A673 (cell line): ENCODE data around the gene SAG. TPM values are rescaled to one million over a fixed set of nuclear protein-coding genes. Genes with fewer than 3 reads are reported as not detected.

Source experiments
- Bru-seq: library from RNA; stranded (reverse); fragments of 400-500 nt; gene quantifications from one replicate; lab custom pipeline; 2021; lab: Mats Ljungman, UMichigan
- BruChase-seq, 2 experiments: library from RNA; stranded (reverse); fragments of 400-500 nt; gene quantifications; one replicate each; lab custom pipeline; 2021; lab: Mats Ljungman, UMichigan
- BruUV-seq: library from RNA; stranded (reverse); fragments of 400-500 nt; replicated peaks from 2 replicates; lab custom pipeline; 2021; lab: Mats Ljungman, UMichigan
- CTCF ChIA-PET: fragments of 300-600 bp; sonication (Branson Sonifier 250); formaldehyde crosslinking; loops from one replicate; lab custom pipeline; 2022; ENCODE audit warnings: antibody characterized with exemption; lab: Charles Lee
- POLR2A ChIA-PET: fragments of 300-600 bp; sonication (Branson Sonifier 250); formaldehyde crosslinking; loops from one replicate; lab custom pipeline; 2022; ENCODE audit warnings: antibody characterized with exemption; ENCODE audit not compliant: low non-redundant PET; lab: Charles Lee
- DNase-seq: peaks from one replicate; pipeline ENCODE4 v3.0.0-alpha.2; 2015; ENCODE audit warnings: low spot score
- H3K27ac ChIP-seq: fragments of 200-600 bp; sonication (generic); 2 replicates; pipeline ENCODE4 v1.5.1; 2016; ENCODE audit warnings: mixed run types, low read depth, mild to moderate bottlenecking, mixed read lengths, antibody characterized with exemption, low read length; ENCODE audit not compliant: poor library complexity, severe bottlenecking
- H3K27me3 ChIP-seq: fragments of 200-600 bp; sonication (generic); replicated peaks from 2 replicates; pipeline ENCODE4 v1.6.1; 2017; ENCODE audit warnings: mixed run types, low read depth, mild to moderate bottlenecking, mixed read lengths, antibody characterized with exemption, low read length; ENCODE audit not compliant: insufficient read depth, poor library complexity
- H3K36me3 ChIP-seq: fragments of 200-600 bp; sonication (generic); 2 replicates; pipeline ENCODE4 v1.6.1; 2016; ENCODE audit warnings: mixed run types, mild to moderate bottlenecking, mixed read lengths, antibody characterized with exemption, low read length; ENCODE audit not compliant: insufficient read depth, poor library complexity, severe bottlenecking
- H3K4me1 ChIP-seq: fragments of 200-600 bp; sonication (generic); 2 replicates; pipeline ENCODE4 v1.6.1; 2017; ENCODE audit warnings: mixed run types, mild to moderate bottlenecking, mixed read lengths, antibody characterized with exemption, low read length; ENCODE audit not compliant: insufficient read depth, poor library complexity, severe bottlenecking
- H3K4me3 ChIP-seq: fragments of 200-600 bp; sonication (generic); 2 replicates; pipeline ENCODE4 v1.5.1; 2016; ENCODE audit warnings: low read depth, mixed run types, mild to moderate bottlenecking, mixed read lengths, low read length; ENCODE audit not compliant: poor library complexity, severe bottlenecking
- H3K9me3 ChIP-seq: fragments of 200-600 bp; sonication (generic); 2 replicates; pipeline ENCODE4 v1.6.1; 2016; ENCODE audit warnings: mixed run types, low read depth, mild to moderate bottlenecking, mixed read lengths, antibody characterized with exemption, low read length; ENCODE audit not compliant: poor library complexity, severe bottlenecking
- CTCF ChIP-seq: fragments of 300-800, 200-600 bp; sonication (generic); conservative IDR thresholded peaks from 2 replicates; pipeline ENCODE4 v1.5.1; 2017; ENCODE audit warnings: low read depth, mild to moderate bottlenecking, antibody characterized with exemption, low read length, moderate library complexity, mixed read lengths
- EZH2 ChIP-seq: fragments of 200-600 bp; sonication (generic); IDR thresholded peaks from 2 replicates; pipeline ENCODE4 v1.6.1; 2017; ENCODE audit warnings: borderline replicate concordance, low read depth, mild to moderate bottlenecking, mixed read lengths, antibody characterized with exemption, low read length; ENCODE audit not compliant: poor library complexity, severe bottlenecking
- intact Hi-C: fragments of 100-400 bp; cut with micrococcal nuclease; formaldehyde crosslinking; loops from one replicate; pipeline ENCODE4 v1.10.0; 2022; ENCODE audit not compliant: unreplicated experiment
- long read RNA-seq: library from polyadenylated mRNA; stranded (forward); transcript quantifications from one replicate; pipeline ENCODE4 v2.0.0, GENCODE V29; 2022
- total RNA-seq: library from RNA; stranded (reverse); gene quantifications from 2 replicates; pipeline ENCODE4 v1.2.3, GENCODE V29; 2021

SAG gene
- total RNA-seq, result 1.3 and 2.4 TPM in 2 replicates
- percentile 23 among the genes with signal in this experiment for Bru-seq, nascent RNA
- BruChase-seq, experiment 1, labeled RNA remaining after a 2-hour chase, result percentile 16 among the genes with signal in this experiment
- BruChase-seq, experiment 2, labeled RNA remaining after a 6-hour chase, result percentile 18 among the genes with signal in this experiment
- long read RNA-seq, partial matches to known transcripts, result 0 of 1 reads
- long read RNA-seq, other reads (novel, unspliced or antisense), result 1 of 1 reads

DNA sequence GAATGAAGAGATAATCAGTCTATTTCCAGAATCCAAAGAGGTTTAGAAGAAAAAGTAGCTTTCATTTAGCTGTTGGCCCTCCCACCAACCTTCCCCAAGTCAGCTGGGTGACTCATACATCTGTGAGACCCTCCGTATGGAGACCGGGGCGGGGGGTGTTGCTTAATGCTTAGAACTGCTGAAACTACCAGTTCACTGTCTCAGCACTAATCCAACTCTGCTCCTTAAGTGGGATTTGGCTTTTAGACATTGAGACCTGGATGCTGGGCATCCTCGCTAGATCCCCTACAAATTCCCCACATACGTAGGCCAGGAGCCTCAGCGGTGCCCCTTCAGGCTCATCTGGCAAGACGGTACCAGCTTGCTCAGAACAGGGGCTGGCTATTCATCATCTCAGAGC lies at the start of gene SAG:
TSS of gene SAG (plus strand) at position 252 of the 400 bp plus-strand sequence. CDS start 1,374 bp downstream, outside the sequence.
- Histone ChIP-seq H3K27ac (no peak within 1 kb of the TSS), H3K9me3 (no peaks in the 10 kb centered on the region), H3K36me3 (no peaks in the 10 kb centered on the region), H3K27me3 (no peaks in the 10 kb centered on the region), H3K4me1 (no peaks in the 10 kb centered on the region), H3K4me3 (no peak within 1 kb of the TSS)
- no TSS peak for BruUV-seq
- intact Hi-C loops, result no loop called here
- TF ChIP-seq EZH2, result no peak
- TF ChIP-seq CTCF, result no peak
- DNase-seq, result no peak
- ChIA-PET CTCF (no interaction called here), POLR2A (no interaction called here)

DNA sequence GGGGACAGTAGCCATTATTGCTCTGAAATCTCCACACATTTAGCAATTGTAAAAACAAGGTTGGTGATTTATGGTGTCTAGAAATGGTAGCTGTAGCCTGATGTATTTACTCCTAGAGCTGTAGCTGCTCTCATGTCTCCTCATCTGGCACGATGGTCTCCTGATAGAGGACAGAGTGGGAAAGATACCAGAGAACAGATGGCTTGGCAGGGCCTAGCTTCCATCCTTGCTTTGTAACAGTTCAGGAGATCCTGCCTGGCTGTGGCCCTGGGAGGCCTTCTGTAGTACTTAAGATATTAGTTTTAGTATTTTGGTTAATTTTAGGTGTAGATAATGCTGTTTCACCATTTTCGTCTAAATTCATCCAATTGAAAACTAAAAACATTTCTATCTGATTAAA lies 49.4 kb upstream of the SAG start:
- intact Hi-C loops, result no loop called here
- no peak for DNase-seq
- BruUV-seq, result no TSS peak
- H3K36me3 ChIP-seq, result peaks cover 62% of the 10 kb centered on the region
- CTCF ChIA-PET, result no interaction called here
- H3K9me3 ChIP-seq, result no peaks in the 10 kb centered on the region
- H3K27me3 ChIP-seq, result no peaks in the 10 kb centered on the region
- TF ChIP-seq CTCF, result no peak
- TF ChIP-seq EZH2, result no peak
- H3K27ac ChIP-seq, result no peak overlapping the region
- H3K4me3 ChIP-seq, result no peak overlapping the region
- POLR2A ChIA-PET, result no interaction called here
- peaks cover 4% of the 10 kb centered on the region for H3K4me1 ChIP-seq

GRCh38 chr2:233259730-233260129 lies 47.9 kb upstream of the SAG start:
- H3K36me3 ChIP-seq, result peaks cover 72% of the 10 kb centered on the region
- H3K4me1 ChIP-seq, result no peaks in the 10 kb centered on the region
- no peak overlapping the region for H3K4me3 ChIP-seq
- no peak overlapping the region for H3K27ac ChIP-seq
- intact Hi-C loops, result no loop called here
- ChIA-PET CTCF (no interaction called here), POLR2A (no interaction called here)
- H3K27me3 ChIP-seq, result no peaks in the 10 kb centered on the region
- no peak for TF ChIP-seq EZH2
- no peak for TF ChIP-seq CTCF
- no TSS peak for BruUV-seq
- H3K9me3 ChIP-seq, result no peaks in the 10 kb centered on the region
- no peak for DNase-seq
